Measurements from ENCODE around the gene PHF20.

The PHF20 gene

DNA sequence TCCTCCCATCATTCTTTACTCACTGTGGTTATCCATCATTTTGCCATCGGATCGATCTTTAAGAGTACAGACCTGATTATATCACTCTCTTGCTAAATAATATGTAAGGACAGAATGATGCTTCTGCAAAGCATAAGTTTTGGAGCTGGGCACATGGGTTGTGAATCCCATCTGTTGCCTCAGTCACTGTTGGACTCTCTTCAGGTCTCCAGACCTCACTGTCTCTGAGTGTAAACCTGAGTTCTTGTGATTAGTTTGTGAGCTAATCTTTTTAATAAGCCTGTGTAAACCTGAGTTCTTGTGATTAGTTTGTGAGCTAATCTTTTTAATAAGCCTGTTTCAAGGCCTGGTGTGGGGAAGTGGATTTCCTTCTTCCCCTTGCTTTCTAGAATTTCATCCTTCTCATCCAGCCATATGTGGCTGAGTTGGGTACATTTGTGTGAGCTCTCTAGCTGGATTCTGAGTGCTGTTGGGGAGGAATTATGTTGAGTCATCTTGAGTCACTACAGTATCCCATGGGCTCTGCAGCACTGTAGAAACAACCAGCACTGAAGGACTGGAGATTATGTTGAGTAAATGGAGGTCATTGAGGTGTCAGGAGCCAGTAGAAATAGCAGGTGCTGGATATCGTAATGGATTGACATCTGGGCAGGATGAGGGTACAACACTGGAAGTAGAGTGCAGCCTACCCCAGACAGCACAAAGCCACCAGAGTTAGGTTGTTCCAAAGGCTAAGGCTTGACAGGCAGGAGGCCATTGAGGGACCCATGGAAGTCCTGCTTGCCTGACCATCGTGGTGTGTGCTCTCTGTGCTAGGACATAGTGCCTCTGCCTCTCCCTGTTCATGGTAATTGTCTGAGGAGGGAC lies 130.1 kb downstream of the PHF20 start:
- no peak overlapping the region for H3K4me3 ChIP-seq (ENCODE audit: low read depth, low read length)
- DNase-seq (ENCODE audit: low read depth) = no peak
- TF ChIP-seq, protein P1, sequence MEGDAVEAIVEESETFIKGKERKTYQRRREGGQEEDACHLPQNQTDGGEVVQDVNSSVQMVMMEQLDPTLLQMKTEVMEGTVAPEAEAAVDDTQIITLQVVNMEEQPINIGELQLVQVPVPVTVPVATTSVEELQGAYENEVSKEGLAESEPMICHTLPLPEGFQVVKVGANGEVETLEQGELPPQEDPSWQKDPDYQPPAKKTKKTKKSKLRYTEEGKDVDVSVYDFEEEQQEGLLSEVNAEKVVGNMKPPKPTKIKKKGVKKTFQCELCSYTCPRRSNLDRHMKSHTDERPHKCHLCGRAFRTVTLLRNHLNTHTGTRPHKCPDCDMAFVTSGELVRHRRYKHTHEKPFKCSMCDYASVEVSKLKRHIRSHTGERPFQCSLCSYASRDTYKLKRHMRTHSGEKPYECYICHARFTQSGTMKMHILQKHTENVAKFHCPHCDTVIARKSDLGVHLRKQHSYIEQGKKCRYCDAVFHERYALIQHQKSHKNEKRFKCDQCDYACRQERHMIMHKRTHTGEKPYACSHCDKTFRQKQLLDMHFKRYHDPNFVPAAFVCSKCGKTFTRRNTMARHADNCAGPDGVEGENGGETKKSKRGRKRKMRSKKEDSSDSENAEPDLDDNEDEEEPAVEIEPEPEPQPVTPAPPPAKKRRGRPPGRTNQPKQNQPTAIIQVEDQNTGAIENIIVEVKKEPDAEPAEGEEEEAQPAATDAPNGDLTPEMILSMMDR (IDR thresholded peaks at IDR 0.05; ENCODE audit: low read depth, low read length, missing control alignments) = no peak

DNA sequence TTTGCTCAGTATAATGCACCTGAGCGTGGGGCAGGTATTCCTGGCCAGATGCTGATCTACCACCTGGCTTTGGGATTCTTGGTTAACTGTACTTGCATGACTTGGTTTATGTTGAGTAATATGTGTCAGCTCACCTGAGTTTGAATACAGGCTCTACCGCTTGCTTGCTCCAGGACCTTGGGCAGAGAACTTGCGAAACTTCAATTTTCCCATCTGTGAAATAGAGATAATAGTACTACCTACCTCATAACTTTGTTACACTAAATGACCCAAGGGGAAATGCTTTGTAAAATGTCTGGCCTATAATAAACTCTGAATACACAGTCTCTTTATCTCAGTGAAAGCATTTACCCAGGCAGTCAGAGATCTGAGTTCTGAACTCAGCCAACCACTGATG lies 130.7 kb downstream of the PHF20 start:
- no peak for DNase-seq (ENCODE audit: low read depth)
- TF ChIP-seq, protein P1 (IDR thresholded peaks at IDR 0.05; ENCODE audit: low read depth, low read length, missing control alignments) = no peak
- H3K4me3 ChIP-seq (ENCODE audit: low read depth, low read length) = no peak overlapping the region

DNA sequence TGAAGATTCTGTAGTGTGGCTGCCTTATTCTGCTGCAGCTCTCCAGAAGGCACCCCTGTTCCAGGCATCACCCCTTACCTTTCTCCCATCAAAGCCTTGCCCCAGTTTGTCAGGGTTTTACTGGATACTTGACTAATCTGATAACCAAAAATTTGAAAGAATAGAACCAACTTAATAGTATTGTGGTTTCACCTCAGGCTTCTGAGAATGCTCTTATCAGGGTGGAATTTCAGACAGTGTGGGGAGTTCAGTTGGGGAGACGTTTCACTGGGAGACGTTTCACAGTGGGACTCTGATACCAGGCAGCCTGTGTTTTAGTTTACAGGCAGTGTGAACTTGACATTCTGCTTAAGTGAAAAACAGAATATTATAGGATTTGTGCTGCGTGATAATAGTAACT lies 132.0 kb downstream of the PHF20 start:
- no peak for DNase-seq (ENCODE audit: low read depth)
- TF ChIP-seq, protein P1 (IDR thresholded peaks at IDR 0.05; ENCODE audit: low read depth, low read length, missing control alignments) = no peak
- no peak overlapping the region for H3K4me3 ChIP-seq (ENCODE audit: low read depth, low read length)

DNA sequence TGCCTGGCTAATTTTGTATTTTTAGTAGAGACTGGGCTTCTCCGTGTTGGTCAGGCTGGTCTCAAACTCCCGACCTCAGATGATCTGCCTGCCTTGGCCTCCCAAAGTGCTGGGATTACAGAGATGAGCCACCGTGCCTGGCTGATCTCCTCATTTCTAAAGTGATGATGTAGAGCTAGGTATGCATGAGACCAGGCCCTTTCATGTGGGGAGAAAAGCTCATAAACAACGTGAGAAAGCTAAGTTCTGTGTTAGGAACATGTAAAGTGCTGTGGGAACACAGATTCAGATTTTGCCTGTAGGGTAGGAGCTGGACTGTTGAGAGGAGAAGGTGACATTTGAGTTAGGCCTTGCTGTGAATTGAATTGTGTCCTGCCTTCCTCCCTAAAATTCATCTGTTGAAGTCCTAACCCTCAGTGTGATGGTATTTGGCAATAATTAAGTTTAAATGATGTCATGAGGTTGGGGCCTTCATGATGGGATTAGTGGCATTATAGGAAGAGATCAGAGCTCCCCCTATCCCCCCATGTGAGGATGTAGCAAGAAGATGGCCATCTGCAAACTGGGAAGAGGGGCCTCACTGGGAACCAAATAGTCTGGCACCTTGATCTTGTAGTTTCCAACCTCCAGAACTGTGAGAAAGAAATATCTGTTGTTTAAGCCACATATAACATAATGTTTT lies 133.3 kb downstream of the PHF20 start:
- no peak overlapping the region for H3K4me3 ChIP-seq (ENCODE audit: low read depth, low read length)
- TF ChIP-seq, protein P1 (IDR thresholded peaks at IDR 0.05; ENCODE audit: low read depth, low read length, missing control alignments) = no peak
- no peak for DNase-seq (ENCODE audit: low read depth)

DNA sequence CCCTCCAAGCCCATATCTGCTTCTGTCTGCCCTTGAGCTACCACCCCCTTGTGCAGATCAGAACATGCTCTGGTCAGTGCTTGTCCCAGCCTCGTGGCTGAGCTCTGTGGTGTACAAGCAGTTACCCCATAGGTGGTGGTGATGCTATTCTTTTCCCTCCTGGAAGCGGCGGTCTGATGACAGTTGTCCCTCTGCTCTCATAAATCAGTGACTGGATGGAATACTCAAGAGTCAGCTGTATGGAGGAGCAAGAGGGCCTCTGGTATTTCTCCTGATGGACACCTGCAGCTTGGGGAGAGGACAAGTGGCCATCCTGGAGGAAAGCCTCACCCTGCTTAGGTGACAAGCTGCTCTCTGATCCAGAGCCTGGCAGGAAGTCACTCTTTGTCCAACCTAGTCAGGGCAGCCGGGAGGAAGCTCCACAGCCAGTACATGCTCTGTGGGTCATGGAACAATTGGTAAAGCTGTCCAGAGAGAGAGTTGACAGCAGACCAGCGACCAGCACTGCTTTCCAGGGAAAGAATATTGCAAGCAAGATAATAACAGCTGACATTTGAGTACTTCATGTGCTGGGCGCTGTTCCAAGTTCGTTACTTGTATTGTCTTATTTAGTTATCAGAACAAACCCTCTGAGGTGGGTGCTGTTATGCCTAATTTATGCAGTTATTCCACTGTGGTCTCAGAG lies 135.3 kb downstream of the PHF20 start:
- DNase-seq (ENCODE audit: low read depth) = no peak

DNA sequence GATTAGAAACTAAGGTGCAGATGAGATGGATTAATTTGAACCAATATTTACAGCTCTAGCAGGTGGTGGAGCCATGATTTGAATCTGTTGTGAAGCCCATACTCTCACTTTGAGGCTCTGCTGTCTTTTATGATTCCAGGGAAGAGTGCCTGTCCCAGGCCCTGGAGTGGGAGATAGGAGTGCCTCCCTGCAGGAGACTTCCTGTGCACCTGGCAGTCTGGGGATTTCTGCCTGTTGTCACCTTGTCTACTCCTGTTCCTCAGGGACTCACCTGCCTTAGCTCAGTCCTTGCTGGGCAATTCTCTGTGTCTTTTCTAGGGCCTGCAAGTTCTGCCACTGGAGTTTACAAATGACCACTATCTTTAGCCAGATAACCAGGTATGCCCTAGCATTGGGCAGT lies 136.2 kb downstream of the PHF20 start:
- no peak overlapping the region for H3K4me3 ChIP-seq (ENCODE audit: low read depth, low read length)
- TF ChIP-seq, protein P1 (IDR thresholded peaks at IDR 0.05; ENCODE audit: low read depth, low read length, missing control alignments) = no peak
- DNase-seq (ENCODE audit: low read depth) = no peak

More for the DNA sequence above, 135.3 kb downstream of the PHF20 start:
- TF ChIP-seq, protein P1 (IDR thresholded peaks at IDR 0.05; ENCODE audit: low read depth, low read length, missing control alignments) = no peak
- H3K4me3 ChIP-seq (ENCODE audit: low read depth, low read length) = no peak overlapping the region

Measured in GM12864 (cell line).